Left lung (tissue), 10 donors: ENCODE data around the gene STOM. TPM values are rescaled to one million over a fixed set of nuclear protein-coding genes. Genes with fewer than 3 reads are reported as not detected.

Source experiments
- ATAC-seq: fragments of 200-7000 bp; cut with Tn5 transposase; one replicate; pipeline ENCODE4 v1.9.1; 2020; ENCODE audit warnings: moderate library complexity
- DNase-seq, 4 donors: peaks; one replicate each; pipeline ENCODE4 v3.0.0-alpha.2; 2013 to 2020
- H3K27ac ChIP-seq, 2 donors: fragments of 200-600 bp; sonication (generic) in 1 of 2; one replicate each; pipeline versions ENCODE4 v1.5.0 to v1.8.0; 2020 to 2021
- H3K27me3 ChIP-seq, 2 donors: fragments of 200-600 bp; sonication (generic) in 1 of 2; one replicate each; pipeline versions ENCODE4 v1.5.0 to v1.8.0; 2020 to 2021
- H3K36me3 ChIP-seq, 2 donors: fragments of 200-600 bp; sonication (generic) in 1 of 2; one replicate each; pipeline versions ENCODE4 v1.5.0 to v1.8.0; 2020 to 2021
- H3K4me1 ChIP-seq, 2 donors: fragments of 200-600 bp; one replicate each; pipeline ENCODE4 v1.8.0; 2021
- H3K4me3 ChIP-seq, 2 donors: fragments of 200-600 bp; sonication (generic) in 1 of 2; one replicate each; pipeline versions ENCODE4 v1.5.0 to v1.8.0; 2020 to 2021; ENCODE audit warnings: mild to moderate bottlenecking in 1 of 2
- H3K9me3 ChIP-seq, 2 donors: fragments of 200-600 bp; sonication (generic) in 1 of 2; one replicate each; pipeline versions ENCODE4 v1.5.0 to v1.8.0; 2020 to 2021
- CTCF ChIP-seq, 2 donors: fragments of 200-600 bp; sonication (generic) in 1 of 2; IDR thresholded peaks; one replicate each; pipeline versions ENCODE4 v1.5.0 to v1.8.0; 2021; ENCODE audit warnings: antibody characterized with exemption in 2 of 2
- intact Hi-C, 2 donors: fragments of 100-400 bp; cut with DNase I; formaldehyde crosslinking; loops; one replicate each; pipeline versions ENCODE4 v1.11.2 to v1.14.2; 2022
- polyA plus RNA-seq, 6 donors: library from polyadenylated mRNA; unstranded; fragments of 120-200 nt; gene quantifications; one replicate each; pipeline ENCODE4 v1.2.1, GENCODE V29; 2013; ENCODE audit not compliant: insufficient read length in 6 of 6
- total RNA-seq, 2 donors: library from RNA; stranded (reverse); fragmentation: NEBNext Ultra II Directional; extraction: Animal tissue kit (Norgen Biotek cat#: 25700); gene quantifications; one replicate each; pipeline ENCODE4 v1.2.1, GENCODE V29; 2021
- donor health status: DM: no; HTN: yes; CAD: no.
- donor health status: DM: no; HTN: no; CAD: no.

The STOM gene
- total and polyA plus RNA-seq, 8 donors: 99.8 to 576 (median 114) TPM

GRCh38 chr9:121363622-121363961 lies 6.5 kb downstream of the STOM start:
- H3K9me3 ChIP-seq: no peaks in the 10 kb centered on the region
- TF ChIP-seq CTCF (IDR thresholded peaks at IDR 0.05): no peak
- intact Hi-C loops: no loop called here
- H3K4me3 ChIP-seq: peak overlapping the region in 1 of 2 donors; percentile 88
- ATAC-seq (peak; percentile 10), DNase-seq (no peak)
- H3K4me1 ChIP-seq: peaks cover 69 to 100% of the 10 kb centered on the region in 2 donors
- H3K36me3 ChIP-seq: peaks cover 0 to 11% of the 10 kb centered on the region in 2 donors
- H3K27me3 ChIP-seq: no peaks in the 10 kb centered on the region
- peak overlapping the region; percentile 96 for H3K27ac ChIP-seq

GRCh38 chr9:121362813-121363621 lies 7.0 kb downstream of the STOM start:
- H3K36me3 ChIP-seq: peaks cover 0 to 11% of the 10 kb centered on the region in 2 donors
- ATAC-seq (peak; percentile 62), DNase-seq (peak in 2 of 4 donors; percentile 84 to 88)
- TF ChIP-seq CTCF (IDR thresholded peaks at IDR 0.05): no peak
- peak overlapping the region; percentile 96 for H3K27ac ChIP-seq
- H3K4me3 ChIP-seq: peak overlapping the region in 1 of 2 donors; percentile 88
- intact Hi-C loops: no loop called here
- H3K9me3 ChIP-seq: no peaks in the 10 kb centered on the region
- peaks cover 72 to 100% of the 10 kb centered on the region in 2 donors for H3K4me1 ChIP-seq
- H3K27me3 ChIP-seq: no peaks in the 10 kb centered on the region

- intact Hi-C loops: no loop called here
- no peaks in the 10 kb centered on the region for H3K9me3 ChIP-seq
- no peak for TF ChIP-seq CTCF (IDR thresholded peaks at IDR 0.05)
- no peak overlapping the region for H3K4me3 ChIP-seq
- peak overlapping the region; percentile 96 for H3K27ac ChIP-seq
- DNase-seq: no peak
- H3K4me1 ChIP-seq: peaks cover 64 to 100% of the 10 kb centered on the region in 2 donors
- peaks cover 0 to 9% of the 10 kb centered on the region in 2 donors for H3K36me3 ChIP-seq
- H3K27me3 ChIP-seq: no peaks in the 10 kb centered on the region
- peak; percentile 45 for ATAC-seq
These were observed 9.3 kb downstream of the STOM start for GRCh38 chr9:121360601-121361374.

GRCh38 chr9:121359351-121360294 lies 10.4 kb downstream of the STOM start:
- Histone ChIP-seq H3K27me3 (no peaks in the 10 kb centered on the region), H3K4me3 (no peak overlapping the region), H3K27ac (peak overlapping the region; percentile 63 to 96), H3K9me3 (no peaks in the 10 kb centered on the region), H3K36me3 (peaks cover 0 to 16% of the 10 kb centered on the region in 2 donors), H3K4me1 (peaks cover 52 to 100% of the 10 kb centered on the region in 2 donors)
- intact Hi-C loops: no loop called here
- no peak for TF ChIP-seq CTCF (IDR thresholded peaks at IDR 0.05)
- DNase-seq (no peak), ATAC-seq (no peak)
